HL-60 (cell line): ENCODE measurements around the gene EHBP1.

Experiments
- DNase-seq, 2 experiments: peaks; one replicate each; pipeline ENCODE4 v3.0.0-alpha.2; 2010 to 2020; ENCODE audit warnings: low read depth in 1 of 2, low spot score in 1 of 2
- H3K27ac ChIP-seq: fragments of 250-450 bp; sonication (Bioruptor Pico); replicated peaks from 2 replicates; pipeline ENCODE4 v1.5.1; 2020; ENCODE audit warnings: mild to moderate bottlenecking, moderate library complexity
- H3K27me3 ChIP-seq: fragments of 250-450 bp; sonication (Bioruptor Pico); 2 replicates; pipeline ENCODE4 v1.5.1; 2021; ENCODE audit warnings: mild to moderate bottlenecking, moderate library complexity; ENCODE audit not compliant: insufficient read depth, poor library complexity, severe bottlenecking
- H3K4me3 ChIP-seq: replicated peaks from 2 replicates; pipeline ENCODE4 v1.5.1; 2011; ENCODE audit warnings: mild to moderate bottlenecking, control low read depth, low read length; ENCODE audit not compliant: insufficient read depth
- GABPA ChIP-seq: IDR thresholded peaks from 2 replicates; pipeline ENCODE4 v1.6.1; 2012; ENCODE audit warnings: low read depth
- POLR2AphosphoS5 ChIP-seq: IDR thresholded peaks from 2 replicates; pipeline ENCODE4 v1.6.1; 2012; ENCODE audit warnings: low read depth
- REST ChIP-seq: IDR thresholded peaks from 2 replicates; pipeline ENCODE4 v1.6.1; 2012; ENCODE audit warnings: low read depth; ENCODE audit not compliant: insufficient replicate concordance
- SPI1 ChIP-seq: IDR thresholded peaks from 2 replicates; pipeline ENCODE4 v1.6.1; 2012; ENCODE audit warnings: low read depth, mild to moderate bottlenecking, borderline replicate concordance
- long read RNA-seq: library from polyadenylated mRNA; unstranded; transcript quantifications from one replicate; pipeline ENCODE4 v2.0.0, GENCODE V29; 2020
- TF ChIP-seq, protein P1 (sequence below): IDR thresholded peaks from one replicate; pipeline ENCODE4 v1.5.1; 2011; ENCODE audit warnings: low read length, control low read depth, inconsistent platforms; ENCODE audit not compliant: insufficient read depth

EHBP1 gene
- long read RNA-seq, partial matches to known transcripts, result 3 of 27 reads
- long read RNA-seq, other reads (novel, unspliced or antisense), result 20 of 27 reads

DNA sequence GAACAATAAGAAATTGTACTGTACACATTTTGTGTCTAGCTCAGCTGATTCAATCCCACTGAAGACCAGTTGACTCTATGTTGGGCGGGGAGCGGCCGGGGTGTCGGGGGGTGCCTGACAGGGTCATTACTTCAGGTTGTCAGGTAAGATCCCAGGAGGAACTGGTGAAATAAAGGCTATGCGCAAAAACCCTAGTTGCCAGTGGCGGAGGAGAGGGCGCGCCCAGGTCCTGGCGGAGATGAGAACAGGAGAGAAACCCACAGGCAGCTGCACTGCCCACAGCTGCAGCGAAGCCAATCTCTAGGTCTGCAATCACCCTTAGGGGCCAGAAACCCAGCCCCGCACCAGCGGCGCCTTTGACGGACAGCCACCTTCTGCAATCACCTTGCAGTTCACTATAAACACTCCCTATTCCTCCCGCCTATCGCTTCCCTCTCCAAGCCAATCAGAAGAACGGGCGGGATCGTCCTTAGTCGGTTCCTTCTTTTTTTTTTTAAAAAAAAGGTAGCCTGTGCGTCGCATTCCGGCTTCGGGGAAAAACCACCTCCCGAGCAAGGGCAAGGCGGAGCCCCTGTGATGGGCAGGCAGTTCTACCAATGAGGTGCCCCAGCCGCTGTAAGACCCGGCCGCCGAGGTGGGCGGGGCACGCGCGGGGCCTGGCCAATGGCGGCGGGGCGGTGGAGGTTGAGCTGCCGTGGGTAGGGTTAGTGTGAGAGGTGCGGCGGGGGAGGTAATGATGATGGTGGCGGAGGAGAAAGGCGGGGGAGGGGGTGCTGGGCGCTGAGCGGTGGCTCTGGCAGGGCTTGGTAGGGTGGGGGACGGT is at the start of gene EHBP1:
EHBP1 (plus strand) TSS at position 707 of the 823 bp plus-strand sequence. CDS start 1,479 bp downstream, outside the sequence.
- peak; percentile 98 to 99 for DNase-seq
- H3K27me3 ChIP-seq, result no peaks in the 10 kb centered on the region
- peak; percentile 41; the same call in 1 of the 2 replicates for TF ChIP-seq SPI1
- TF ChIP-seq GABPA, result no peak
- TF ChIP-seq REST, result no peak
- TF ChIP-seq POLR2AphosphoS5, result peak; percentile 46; the same call in 1 of the 2 replicates
- TF ChIP-seq, protein P1, sequence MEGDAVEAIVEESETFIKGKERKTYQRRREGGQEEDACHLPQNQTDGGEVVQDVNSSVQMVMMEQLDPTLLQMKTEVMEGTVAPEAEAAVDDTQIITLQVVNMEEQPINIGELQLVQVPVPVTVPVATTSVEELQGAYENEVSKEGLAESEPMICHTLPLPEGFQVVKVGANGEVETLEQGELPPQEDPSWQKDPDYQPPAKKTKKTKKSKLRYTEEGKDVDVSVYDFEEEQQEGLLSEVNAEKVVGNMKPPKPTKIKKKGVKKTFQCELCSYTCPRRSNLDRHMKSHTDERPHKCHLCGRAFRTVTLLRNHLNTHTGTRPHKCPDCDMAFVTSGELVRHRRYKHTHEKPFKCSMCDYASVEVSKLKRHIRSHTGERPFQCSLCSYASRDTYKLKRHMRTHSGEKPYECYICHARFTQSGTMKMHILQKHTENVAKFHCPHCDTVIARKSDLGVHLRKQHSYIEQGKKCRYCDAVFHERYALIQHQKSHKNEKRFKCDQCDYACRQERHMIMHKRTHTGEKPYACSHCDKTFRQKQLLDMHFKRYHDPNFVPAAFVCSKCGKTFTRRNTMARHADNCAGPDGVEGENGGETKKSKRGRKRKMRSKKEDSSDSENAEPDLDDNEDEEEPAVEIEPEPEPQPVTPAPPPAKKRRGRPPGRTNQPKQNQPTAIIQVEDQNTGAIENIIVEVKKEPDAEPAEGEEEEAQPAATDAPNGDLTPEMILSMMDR, result no peak
- peak within 1 kb of the TSS; percentile 73 for H3K27ac ChIP-seq
- peak within 1 kb of the TSS; percentile 67 for H3K4me3 ChIP-seq

- H3K27me3 ChIP-seq, result no peaks in the 10 kb centered on the region
- H3K27ac ChIP-seq, result no peak overlapping the region
- no peak overlapping the region for H3K4me3 ChIP-seq
- no peak for DNase-seq
- TF ChIP-seq POLR2AphosphoS5 (no peak), GABPA (no peak), REST (no peak), SPI1 (no peak)
- TF ChIP-seq, protein P1, result no peak
Observed at GRCh38 chr2:62657783-62658182, 47.7 kb upstream of the EHBP1 start.

- no peak for DNase-seq
Observed at GRCh38 chr2:62658891-62659290, 46.6 kb upstream of the EHBP1 start.

More at GRCh38 chr2:62658891-62659290, 46.6 kb upstream of the EHBP1 start:
- Histone ChIP-seq H3K27me3 (no peaks in the 10 kb centered on the region), H3K27ac (no peak overlapping the region), H3K4me3 (no peak overlapping the region)
- TF ChIP-seq SPI1 (no peak), POLR2AphosphoS5 (no peak), GABPA (no peak), REST (no peak)
- TF ChIP-seq, protein P1, result no peak
